IPS-20b (cell line): ENCODE results near the gene PCDHGC4.

Source experiments
- H3K27ac ChIP-seq: one replicate; pipeline ENCODE4 v1.5.1; 2013; ENCODE audit warnings: low read length
- H3K27me3 ChIP-seq: 2 replicates; pipeline ENCODE4 v1.6.1; 2013; ENCODE audit warnings: mild to moderate bottlenecking, low read length, inconsistent platforms; ENCODE audit not compliant: insufficient read depth
- H3K36me3 ChIP-seq: 2 replicates; pipeline ENCODE4 v1.6.1; 2013; ENCODE audit warnings: low read depth, mild to moderate bottlenecking, inconsistent platforms, low read length, moderate library complexity; ENCODE audit not compliant: insufficient read depth
- H3K4me1 ChIP-seq: 2 replicates; pipeline ENCODE4 v1.6.1; 2013; ENCODE audit warnings: mild to moderate bottlenecking, control low read depth, inconsistent platforms, low read length, moderate library complexity; ENCODE audit not compliant: insufficient read depth
- H3K4me3 ChIP-seq: 2 replicates; pipeline ENCODE4 v1.5.1; 2013; ENCODE audit warnings: mild to moderate bottlenecking, low read length, inconsistent platforms
- H3K9ac ChIP-seq: 2 replicates; pipeline ENCODE4 v1.6.1; 2013; ENCODE audit warnings: low read depth, mild to moderate bottlenecking, inconsistent platforms, low read length, moderate library complexity
- H3K9me3 ChIP-seq: 2 replicates; pipeline ENCODE4 v1.6.1; 2013; ENCODE audit warnings: mild to moderate bottlenecking, low read depth, low read length, inconsistent platforms; ENCODE audit not compliant: insufficient read depth

PCDHGC4 gene

GRCh38 chr5:141484641-141485311 lies at the start of gene PCDHGC4:
TSS of gene PCDHGC4 (plus strand) at chr5:141485030. CDS start at chr5:141485174, 144 bp downstream.
- H3K4me1 ChIP-seq = peaks cover 19% of the 10 kb centered on the region
- H3K9me3 ChIP-seq = no peaks in the 10 kb centered on the region; the same call in 1 of the 2 replicates
- peaks cover 23% of the 10 kb centered on the region for H3K27me3 ChIP-seq
- H3K4me3 ChIP-seq = peak within 1 kb of the TSS; percentile 87
- peak within 1 kb of the TSS; percentile 75; the same call in 1 of the 2 replicates for H3K9ac ChIP-seq
- no peak within 1 kb of the TSS for H3K27ac ChIP-seq
- no peaks in the 10 kb centered on the region; the same call in 1 of the 2 replicates for H3K36me3 ChIP-seq

GRCh38 chr5:141437221-141437620 lies 47.6 kb upstream of the PCDHGC4 start:
- Histone ChIP-seq H3K27ac (no peak overlapping the region), H3K27me3 (no peaks in the 10 kb centered on the region), H3K9ac (no peak overlapping the region), H3K36me3 (no peaks in the 10 kb centered on the region), H3K4me3 (no peak overlapping the region), H3K4me1 (no peaks in the 10 kb centered on the region), H3K9me3 (peaks cover under 1% of the 10 kb centered on the region)

GRCh38 chr5:141439411-141440141 lies 45.3 kb upstream of the PCDHGC4 start:
- H3K27ac ChIP-seq = no peak overlapping the region
- H3K4me3 ChIP-seq = no peak overlapping the region
- no peaks in the 10 kb centered on the region for H3K9me3 ChIP-seq
- no peaks in the 10 kb centered on the region for H3K4me1 ChIP-seq
- no peaks in the 10 kb centered on the region for H3K36me3 ChIP-seq
- H3K9ac ChIP-seq = no peak overlapping the region
- no peaks in the 10 kb centered on the region for H3K27me3 ChIP-seq

GRCh38 chr5:141440341-141440740 lies 44.5 kb upstream of the PCDHGC4 start:
- no peak overlapping the region for H3K4me3 ChIP-seq
- no peaks in the 10 kb centered on the region; the same call in 1 of the 2 replicates for H3K9me3 ChIP-seq
- no peak overlapping the region for H3K9ac ChIP-seq
- no peaks in the 10 kb centered on the region for H3K4me1 ChIP-seq
- H3K27ac ChIP-seq = no peak overlapping the region
- H3K27me3 ChIP-seq = no peaks in the 10 kb centered on the region
- H3K36me3 ChIP-seq = no peaks in the 10 kb centered on the region

- Histone ChIP-seq H3K9me3 (no peaks in the 10 kb centered on the region; the same call in 1 of the 2 replicates), H3K9ac (no peak overlapping the region), H3K27ac (no peak overlapping the region), H3K36me3 (no peaks in the 10 kb centered on the region), H3K4me3 (no peak overlapping the region), H3K4me1 (no peaks in the 10 kb centered on the region), H3K27me3 (no peaks in the 10 kb centered on the region)
Measured at GRCh38 chr5:141441571-141442170, 43.2 kb upstream of the PCDHGC4 start.

GRCh38 chr5:141465351-141465750 lies 19.5 kb upstream of the PCDHGC4 start:
- no peaks in the 10 kb centered on the region for H3K27me3 ChIP-seq
- H3K4me1 ChIP-seq = no peaks in the 10 kb centered on the region
- no peaks in the 10 kb centered on the region for H3K9me3 ChIP-seq
- H3K9ac ChIP-seq = no peak overlapping the region
- H3K4me3 ChIP-seq = no peak overlapping the region
- H3K36me3 ChIP-seq = no peaks in the 10 kb centered on the region
- no peak overlapping the region for H3K27ac ChIP-seq

GRCh38 chr5:141475625-141476131 lies 9.2 kb upstream of the PCDHGC4 start, which contains the start of gene PCDHGC3:
TSS of gene PCDHGC3 (plus strand) at chr5:141475966. CDS start at chr5:141476117, 151 bp downstream.
- Histone ChIP-seq H3K9ac (peak within 1 kb of the TSS; percentile 84), H3K9me3 (no peaks in the 10 kb centered on the region; the same call in 1 of the 2 replicates), H3K27ac (no peak within 1 kb of the TSS), H3K4me1 (no peaks in the 10 kb centered on the region; the same call in 1 of the 2 replicates), H3K4me3 (peak within 1 kb of the TSS; percentile 92), H3K36me3 (no peaks in the 10 kb centered on the region), H3K27me3 (peaks cover 34% of the 10 kb centered on the region)

- Histone ChIP-seq H3K36me3 (no peaks in the 10 kb centered on the region), H3K9ac (peak overlapping the region; percentile 84; the same call in 1 of the 2 replicates), H3K27me3 (peaks cover 34% of the 10 kb centered on the region), H3K4me1 (no peaks in the 10 kb centered on the region; the same call in 1 of the 2 replicates), H3K4me3 (peak overlapping the region; percentile 92), H3K9me3 (no peaks in the 10 kb centered on the region; the same call in 1 of the 2 replicates), H3K27ac (no peak overlapping the region)
Measured at GRCh38 chr5:141476132-141476911, 8.5 kb upstream of the PCDHGC4 start.

GRCh38 chr5:141477044-141477575 lies 7.7 kb upstream of the PCDHGC4 start:
- Histone ChIP-seq H3K36me3 (no peaks in the 10 kb centered on the region), H3K27me3 (peaks cover 34% of the 10 kb centered on the region), H3K9ac (no peak overlapping the region), H3K9me3 (no peaks in the 10 kb centered on the region; the same call in 1 of the 2 replicates), H3K27ac (no peak overlapping the region), H3K4me3 (peak overlapping the region; percentile 92), H3K4me1 (no peaks in the 10 kb centered on the region; the same call in 1 of the 2 replicates)

- Histone ChIP-seq H3K9ac (no peak overlapping the region), H3K36me3 (no peaks in the 10 kb centered on the region), H3K27me3 (peaks cover 34% of the 10 kb centered on the region), H3K27ac (no peak overlapping the region), H3K9me3 (no peaks in the 10 kb centered on the region; the same call in 1 of the 2 replicates), H3K4me1 (no peaks in the 10 kb centered on the region; the same call in 1 of the 2 replicates), H3K4me3 (no peak overlapping the region)
Measured at GRCh38 chr5:141477815-141478214, 7.0 kb upstream of the PCDHGC4 start.
